ENCODE measurements around the gene GALNT2.
A peak's percentile ranks its signal among the peaks of the same experiment; 100 is the strongest.

GALNT2 gene

GRCh38 chr1:230097370-230097769 is 30.3 kb downstream of the GALNT2 start:
- no peak for DNase-seq

DNA sequence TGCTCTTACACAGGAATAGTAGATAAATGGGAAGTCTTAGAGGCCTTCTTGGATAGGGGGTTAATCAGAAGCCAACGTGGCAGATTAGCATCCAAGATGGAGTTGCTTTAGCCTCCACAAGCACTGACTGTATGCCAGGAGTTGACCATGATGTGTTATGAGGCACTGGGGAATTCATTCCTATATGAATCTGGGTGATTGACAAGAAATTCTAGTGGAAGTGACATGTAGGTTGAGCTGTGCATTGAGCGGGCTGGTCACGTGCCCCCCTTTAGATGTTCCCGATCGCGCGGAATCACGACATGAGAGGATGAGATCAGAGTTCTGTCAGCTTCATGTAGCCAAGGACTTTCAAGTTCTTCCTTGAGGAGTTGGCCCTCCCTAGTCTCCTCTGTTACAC is 31.7 kb downstream of the GALNT2 start:
- DNase-seq, result no peak

DNA sequence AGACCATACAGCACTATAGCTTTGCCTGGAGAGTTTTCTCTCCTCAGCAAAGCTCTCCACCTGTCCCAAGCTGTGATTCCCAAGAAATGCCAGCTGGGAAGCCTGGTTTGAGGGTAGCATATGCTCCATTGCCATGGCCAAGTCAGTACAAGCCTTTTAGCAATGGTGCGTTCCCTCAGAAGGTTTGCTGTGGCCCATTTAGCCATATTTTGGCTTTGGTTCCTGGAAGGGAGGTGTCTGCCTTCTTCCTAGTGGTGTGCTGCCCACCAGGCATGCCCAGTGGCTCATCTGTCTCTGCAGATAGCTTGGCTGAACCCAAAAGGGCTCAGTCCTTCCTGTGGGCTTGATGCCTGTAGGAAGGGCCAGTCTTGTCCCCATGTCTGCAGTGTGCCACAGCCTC is 32.4 kb downstream of the GALNT2 start:
- DNase-seq, result no peak

DNA sequence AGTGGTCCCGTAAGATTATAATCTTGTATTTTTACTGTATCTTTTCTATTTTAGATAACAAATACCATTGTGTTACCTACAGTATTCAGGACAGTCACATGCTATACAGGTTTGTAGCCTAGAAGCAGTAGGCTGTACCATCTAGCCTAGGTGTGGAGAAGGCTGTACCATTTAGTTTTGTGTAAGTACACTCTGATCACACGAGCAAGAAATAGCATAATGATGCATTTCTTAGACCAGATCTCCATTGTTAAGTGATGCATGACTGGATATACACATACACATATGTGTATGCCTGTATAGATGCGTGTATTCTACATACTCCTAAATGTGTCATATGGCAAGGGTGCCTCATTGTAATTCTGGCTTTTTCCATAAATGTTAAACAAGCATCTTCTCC is 33.9 kb downstream of the GALNT2 start:
- DNase-seq, result no peak

- DNase-seq, result no peak
These were observed 34.5 kb downstream of the GALNT2 start for GRCh38 chr1:230101556-230101955.

DNA sequence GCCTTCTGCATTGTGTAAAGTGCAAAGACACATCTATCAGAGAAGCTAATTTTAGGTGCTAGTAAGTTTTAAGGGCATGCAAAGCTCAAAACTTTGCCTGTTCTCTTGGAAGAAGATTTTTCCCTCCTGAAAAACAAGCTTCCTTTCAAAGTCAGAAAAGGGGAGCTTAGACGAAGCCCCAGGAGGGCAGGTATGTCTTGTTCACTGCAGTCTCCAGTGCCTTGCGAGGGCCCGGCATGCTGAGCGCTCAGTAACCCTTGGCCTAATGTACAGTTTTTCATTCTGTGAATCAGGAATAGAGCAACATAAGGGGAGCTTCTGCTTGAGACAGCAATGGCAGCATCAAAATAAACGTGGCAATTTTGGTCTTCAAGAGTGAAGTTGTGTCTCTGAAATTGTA is 35.0 kb downstream of the GALNT2 start:
- no peak for DNase-seq

GRCh38 chr1:230102472-230102871 is 35.4 kb downstream of the GALNT2 start:
- no peak for DNase-seq

DNA sequence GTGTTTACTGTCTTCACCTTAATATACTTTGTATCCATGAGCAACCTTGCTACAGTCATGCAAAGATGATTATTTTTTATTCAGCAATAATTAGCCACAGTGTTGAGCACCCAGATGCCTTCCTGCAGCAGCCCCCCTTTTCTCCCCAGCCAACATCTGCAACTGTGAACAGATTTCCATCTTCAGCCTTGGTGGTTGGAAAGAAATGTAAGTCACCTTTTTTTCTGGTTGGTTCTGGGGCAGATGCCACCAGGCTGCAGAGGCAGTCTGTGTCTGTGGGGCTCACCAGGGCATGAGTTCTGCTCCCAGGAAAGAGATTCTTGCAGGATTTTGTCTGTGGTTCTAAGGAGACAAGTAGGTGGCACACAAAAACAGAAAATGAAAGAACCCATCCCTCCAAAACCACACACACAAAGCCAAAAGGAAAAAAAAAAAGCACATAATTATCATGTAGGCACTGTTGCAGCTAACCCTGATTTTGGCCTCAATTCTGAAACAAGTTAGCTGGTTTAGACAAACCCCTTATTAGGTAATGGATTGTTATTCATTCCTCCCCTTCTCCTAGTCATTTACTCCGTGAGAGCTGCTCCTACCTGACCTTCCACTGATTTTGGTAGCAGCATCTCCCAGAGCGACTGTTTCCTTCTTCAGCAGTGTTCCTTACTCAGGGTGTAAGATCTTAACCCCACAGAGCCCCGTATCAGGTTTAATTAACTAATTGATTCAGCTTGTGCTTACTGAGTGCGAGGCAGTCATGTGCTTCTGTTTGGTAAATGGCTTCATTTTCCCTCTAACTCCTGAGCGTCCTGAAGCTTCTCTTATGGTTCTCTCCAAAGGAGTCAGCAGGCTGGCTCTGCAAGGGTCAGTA is 36.5 kb downstream of the GALNT2 start:
- DNase-seq, result no peak

GRCh38 chr1:230104395-230105244 is 37.6 kb downstream of the GALNT2 start:
- peak; percentile 89 for DNase-seq

DNA sequence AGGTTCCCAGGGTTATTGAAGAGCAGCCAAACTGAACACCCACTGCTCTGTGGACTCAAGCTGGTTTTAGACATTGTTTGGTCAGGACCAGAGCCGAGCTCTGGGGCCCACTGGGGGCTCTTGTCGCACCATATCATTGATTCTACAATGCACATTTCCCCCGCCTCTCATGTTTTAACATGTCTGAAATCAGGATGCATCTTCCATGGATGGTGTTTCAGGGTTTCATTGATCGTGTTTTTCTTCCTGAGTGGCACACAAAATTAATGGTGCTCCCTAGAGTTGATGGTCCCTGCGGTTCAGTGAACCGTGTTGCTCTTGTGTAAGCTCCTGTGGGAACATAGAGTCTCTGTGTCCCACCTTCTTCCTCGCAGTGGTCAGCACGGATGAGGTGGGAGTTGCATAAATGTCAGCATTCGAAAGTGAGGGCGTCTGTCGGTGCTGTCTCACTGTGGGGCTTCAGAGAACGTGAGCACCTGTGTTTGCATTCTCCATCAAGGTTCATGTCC is 38.3 kb downstream of the GALNT2 start:
- no peak for DNase-seq

DNA sequence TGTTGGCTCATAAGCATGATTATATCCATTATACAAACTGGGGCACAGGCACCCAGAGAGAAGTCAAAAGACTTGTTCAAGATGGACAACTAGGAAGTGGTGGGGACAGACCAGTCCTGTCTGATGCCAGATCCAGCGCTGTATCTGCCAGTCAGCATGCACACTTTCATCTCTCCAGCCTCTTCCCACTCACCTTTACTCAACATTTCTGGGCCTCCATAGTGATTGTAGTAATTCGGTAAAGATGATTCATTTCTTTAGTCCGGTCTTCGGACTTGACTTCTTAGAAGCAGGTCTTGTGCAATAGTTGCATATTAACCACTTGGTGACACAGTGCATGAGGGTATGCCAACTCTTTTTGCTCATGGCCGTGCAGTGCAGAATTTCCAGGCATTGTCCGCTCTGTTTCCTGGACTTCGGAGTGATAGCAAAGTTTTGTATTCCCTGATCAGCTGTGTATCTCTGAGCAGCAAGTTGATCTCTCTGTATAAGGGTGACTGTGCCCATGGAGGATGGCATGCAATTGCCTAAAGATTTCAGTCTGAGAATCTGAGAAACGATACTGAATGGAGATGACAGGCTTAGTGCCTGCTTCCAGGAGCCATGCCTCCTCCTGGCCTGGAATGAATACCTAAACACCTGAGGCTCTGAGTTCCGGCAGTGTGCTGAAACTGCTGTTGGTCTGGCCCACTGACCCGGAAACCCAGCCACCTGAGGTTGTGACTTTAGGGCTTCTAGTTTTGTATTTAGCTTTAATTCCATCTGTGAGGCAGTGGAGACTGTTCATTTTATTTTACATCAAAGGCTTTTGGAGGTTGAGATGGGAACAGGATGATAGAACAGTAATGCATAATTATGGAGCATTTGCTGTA is 39.0 kb downstream of the GALNT2 start:
- DNase-seq, result no peak

GRCh38 chr1:230107941-230108340 is 40.9 kb downstream of the GALNT2 start:
- no peak for DNase-seq

- no peak for DNase-seq
These were observed 41.5 kb downstream of the GALNT2 start for GRCh38 chr1:230108580-230108979.

- DNase-seq, result no peak
These were observed 42.0 kb downstream of the GALNT2 start for GRCh38 chr1:230109066-230109465.

DNA sequence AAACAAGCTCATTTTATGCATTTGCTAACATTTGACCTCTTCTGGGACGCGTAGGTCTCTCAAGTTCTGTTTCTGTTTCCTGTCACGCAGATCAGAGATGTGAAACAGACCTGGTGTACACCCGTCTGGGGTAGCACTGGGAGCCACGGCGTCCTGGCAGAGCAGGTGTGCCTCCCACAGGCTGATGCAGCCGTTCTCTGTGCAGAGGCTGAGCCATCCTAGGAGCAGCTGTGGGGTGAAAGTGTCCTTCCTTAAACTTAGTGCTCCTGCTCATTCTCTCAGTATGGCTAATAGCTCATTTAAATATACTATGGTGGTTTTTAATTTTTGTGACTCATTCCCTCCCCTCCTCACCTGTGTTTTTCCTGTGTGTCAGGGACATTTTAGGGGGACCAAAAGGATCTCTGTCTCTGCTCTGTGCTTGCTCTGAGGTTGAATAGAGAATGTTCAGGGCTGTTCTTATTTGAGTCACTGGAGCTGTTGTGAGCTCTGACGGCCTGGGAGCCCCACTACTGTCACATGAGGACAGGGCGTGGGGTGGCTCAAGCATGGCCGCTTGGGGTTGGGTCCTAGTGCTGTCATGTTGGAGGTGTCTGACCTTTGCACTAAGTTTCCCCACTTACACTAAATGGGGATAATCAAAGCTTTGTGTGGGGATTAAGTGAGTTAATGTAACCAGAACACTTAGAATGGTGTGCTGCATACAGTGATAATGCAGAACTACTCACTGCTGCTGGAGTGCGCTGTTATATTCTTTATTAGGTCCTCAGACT is 43.0 kb downstream of the GALNT2 start:
- no peak for DNase-seq

- no peak for DNase-seq
These were observed 43.9 kb downstream of the GALNT2 start for GRCh38 chr1:230110971-230111370.

- DNase-seq, result peak; percentile 48
These were observed 45.2 kb downstream of the GALNT2 start for GRCh38 chr1:230112131-230112701.

GRCh38 chr1:230112782-230113181 is 45.7 kb downstream of the GALNT2 start:
- DNase-seq, result no peak

DNA sequence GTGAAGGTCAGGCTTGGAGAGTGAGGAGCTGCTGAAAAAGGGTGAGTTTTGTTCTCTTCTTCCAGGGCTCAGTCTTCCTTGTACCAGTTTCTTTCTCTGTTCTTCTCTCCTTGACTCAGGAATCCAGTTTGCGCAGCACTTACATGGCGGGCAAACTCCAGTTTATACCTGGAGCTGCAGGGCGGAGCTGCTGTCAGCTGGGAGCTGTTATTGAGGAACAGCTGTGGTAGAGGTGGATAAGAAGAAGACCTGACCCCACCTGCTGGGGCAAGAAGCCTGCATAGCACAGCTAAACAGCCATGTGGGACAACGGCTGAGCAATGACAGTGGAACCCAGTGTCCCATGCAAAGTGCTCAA is 46.2 kb downstream of the GALNT2 start:
- DNase-seq, result no peak

DNA sequence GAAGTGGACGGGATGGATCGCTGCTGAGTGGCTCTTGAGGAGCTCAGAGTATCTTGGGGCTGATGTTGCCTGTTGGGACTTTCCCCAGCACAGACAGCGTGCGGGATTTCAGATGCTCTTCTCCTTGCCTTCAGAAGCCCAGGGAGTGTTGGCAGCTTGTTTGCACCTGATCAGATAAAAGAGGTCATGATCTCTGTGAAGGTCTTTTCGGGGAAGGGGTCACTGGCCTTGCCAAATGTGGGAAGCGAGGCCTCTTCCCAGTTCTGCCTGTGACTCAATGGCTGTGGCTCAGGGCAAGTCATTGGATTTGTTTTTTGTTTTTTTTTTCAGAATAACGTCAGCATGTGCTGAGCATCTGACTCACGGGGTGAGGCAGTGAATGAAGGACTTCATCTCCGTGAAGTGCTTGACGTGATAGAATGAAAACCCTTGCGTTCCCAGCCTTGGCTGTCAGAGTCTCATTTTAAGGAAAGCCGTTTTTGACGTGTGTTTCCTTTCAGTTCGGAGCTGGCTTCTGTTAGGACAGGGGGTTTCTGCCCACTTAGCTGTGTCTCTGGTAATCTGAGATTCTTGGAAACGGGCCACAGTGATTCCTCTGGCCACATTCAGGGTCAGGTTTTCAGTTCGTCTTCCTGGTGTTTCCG is 46.7 kb downstream of the GALNT2 start:
- DNase-seq, result no peak

DNA sequence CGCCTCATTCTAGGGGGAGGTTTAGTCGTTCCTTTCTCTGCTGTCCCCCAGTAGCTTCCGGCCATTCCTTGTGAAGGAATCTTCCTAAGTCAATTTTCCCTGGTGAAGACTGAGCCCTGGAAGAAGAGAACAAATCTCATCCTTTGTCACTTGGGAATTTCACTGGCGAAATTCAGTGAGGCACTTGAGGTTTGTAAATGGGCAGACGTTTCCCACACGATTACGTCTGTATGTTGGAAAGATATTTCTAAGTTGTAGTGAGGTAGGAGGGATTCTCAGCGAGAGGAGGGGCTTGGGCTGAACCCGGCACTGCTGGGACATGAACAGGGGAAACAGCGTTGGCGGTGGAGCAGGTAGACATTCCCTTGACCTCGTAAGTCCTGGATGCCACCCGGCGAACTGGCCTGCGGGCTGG is 47.2 kb downstream of the GALNT2 start:
- DNase-seq, result no peak
